SJSA1 (cell line): ENCODE results near the gene HERPUD2. TPM values are rescaled to one million over a fixed set of nuclear protein-coding genes. Genes with fewer than 3 reads are reported as not detected.

ENCODE experiments used
- DNase-seq, 2 experiments: peaks; one replicate each; pipeline ENCODE4 v3.0.0-alpha.2; 2015 to 2020; ENCODE audit warnings: low spot score in 2 of 2, low read depth in 1 of 2
- H3K27ac ChIP-seq: fragments of 250-450 bp; sonication (Bioruptor Pico); 2 replicates; pipeline ENCODE4 v1.5.1; 2020; ENCODE audit warnings: mild to moderate bottlenecking, moderate library complexity
- H3K27me3 ChIP-seq: fragments of 250-450 bp; sonication (Bioruptor Pico); replicated peaks from 2 replicates; pipeline ENCODE4 v1.5.1; 2020; ENCODE audit warnings: mild to moderate bottlenecking, moderate library complexity
- H3K36me3 ChIP-seq: fragments of 250-450 bp; sonication (Bioruptor Pico); 2 replicates; pipeline ENCODE4 v1.5.1; 2020; ENCODE audit warnings: mild to moderate bottlenecking
- H3K4me1 ChIP-seq: fragments of 250-450 bp; sonication (Bioruptor Pico); replicated peaks from 2 replicates; pipeline ENCODE4 v1.6.1; 2021; ENCODE audit warnings: mild to moderate bottlenecking
- H3K4me3 ChIP-seq: fragments of 250-450 bp; sonication (Bioruptor Pico); 2 replicates; pipeline ENCODE4 v1.5.1; 2020; ENCODE audit warnings: mild to moderate bottlenecking
- H3K9me3 ChIP-seq: fragments of 250-450 bp; sonication (Bioruptor Pico); replicated peaks from 2 replicates; pipeline ENCODE4 v1.5.1; 2020; ENCODE audit warnings: mild to moderate bottlenecking
- total RNA-seq: library from RNA; depleted of rRNA; stranded (reverse); fragments of >200 nt; shearing (Covaris generic); gene quantifications from 2 replicates; pipeline ENCODE4 v1.2.3, GENCODE V29; 2014

HERPUD2 gene
- total RNA-seq, 1 experiment from 2014 or later = 13.2 TPM

DNA sequence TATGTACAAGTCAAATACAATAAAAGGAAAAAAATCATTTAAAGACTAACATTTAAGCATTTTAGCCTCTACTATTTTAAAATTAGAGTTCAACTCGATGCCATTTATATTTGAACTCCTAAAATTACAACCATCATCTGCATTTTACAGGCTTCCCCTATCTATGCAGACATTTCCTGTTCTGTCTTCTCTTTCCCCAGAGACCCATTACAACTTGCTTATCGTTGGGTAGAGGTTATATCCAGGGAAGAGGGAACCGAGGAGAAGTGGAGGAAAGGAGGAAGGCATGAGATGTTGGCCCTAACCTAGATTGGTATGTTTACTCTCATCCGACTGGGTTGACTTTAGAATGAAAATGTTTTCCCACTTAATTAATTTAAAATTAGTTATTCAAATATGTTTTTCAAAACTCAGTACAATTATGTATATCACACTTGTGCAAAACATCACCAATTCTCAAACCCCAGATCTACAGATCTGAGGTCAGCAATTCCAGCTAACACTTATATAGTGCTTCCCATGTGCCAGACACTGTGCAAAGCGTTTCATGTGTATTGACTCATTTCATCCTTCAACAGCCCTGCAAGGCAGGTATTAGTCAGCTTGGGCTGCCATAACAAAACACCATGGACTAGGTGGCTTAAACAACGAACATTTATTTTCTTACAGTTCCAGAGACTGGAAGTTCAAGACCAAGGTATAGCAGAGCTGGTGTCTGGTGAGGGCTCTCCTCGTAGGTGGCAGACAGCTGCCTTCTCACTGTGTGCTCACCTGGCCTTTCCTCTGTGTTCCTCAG is 27.3 kb upstream of the HERPUD2 start:
- H3K4me1 ChIP-seq = no peaks in the 10 kb centered on the region
- no peak overlapping the region for H3K27ac ChIP-seq
- H3K36me3 ChIP-seq = no peaks in the 10 kb centered on the region
- no peaks in the 10 kb centered on the region for H3K9me3 ChIP-seq
- H3K4me3 ChIP-seq = no peak overlapping the region
- 0 out of 2 replicates have a peak, but pooled peaks cover 3% of the 10 kb centered on the region for H3K27me3 ChIP-seq
- no peak for DNase-seq

DNA sequence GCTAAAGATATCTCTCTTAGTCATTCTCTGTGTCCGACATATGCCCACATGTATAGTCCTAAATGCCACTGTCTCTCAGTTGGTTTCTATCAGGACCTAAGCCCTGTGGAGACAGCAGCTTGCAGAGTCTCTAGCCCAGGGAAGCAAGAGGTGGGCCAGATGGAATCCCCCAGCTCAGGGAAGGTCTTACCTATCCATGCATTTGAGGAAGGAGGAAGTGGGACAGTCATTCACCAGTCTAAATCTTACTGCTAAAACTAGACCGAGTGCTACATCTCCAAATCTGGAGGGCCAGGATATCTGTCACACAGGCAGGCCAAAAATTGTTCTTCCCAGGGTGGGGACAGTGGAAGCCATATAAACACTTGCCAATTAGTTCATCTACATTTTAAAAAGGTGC is 26.4 kb upstream of the HERPUD2 start:
- Histone ChIP-seq H3K9me3 (no peaks in the 10 kb centered on the region), H3K27ac (no peak overlapping the region), H3K4me1 (0 out of 2 replicates have a peak, but pooled peaks cover 1% of the 10 kb centered on the region), H3K27me3 (peaks cover 3% of the 10 kb centered on the region; the same call in 1 of the 2 replicates), H3K36me3 (no peaks in the 10 kb centered on the region), H3K4me3 (no peak overlapping the region)
- DNase-seq = no peak

DNA sequence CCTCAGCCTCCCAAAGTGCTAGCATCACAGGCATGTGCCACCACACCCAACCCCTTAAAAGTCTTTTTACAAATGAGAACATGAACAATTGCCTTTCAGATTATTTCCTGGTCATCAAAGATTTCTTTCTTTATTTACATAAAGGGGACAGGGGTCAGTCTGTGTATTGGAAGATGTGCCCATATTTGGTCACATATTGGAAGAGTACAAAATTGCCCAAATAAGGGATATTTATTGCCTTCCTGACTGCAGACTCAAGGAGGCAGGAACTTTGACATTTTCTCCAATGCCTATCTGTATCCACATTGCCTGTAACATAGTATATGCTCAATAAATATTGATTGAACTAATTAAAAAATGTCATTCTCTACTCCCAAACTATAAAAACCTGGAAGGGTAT is 25.9 kb upstream of the HERPUD2 start:
- Histone ChIP-seq H3K4me1 (0 out of 2 replicates have a peak, but pooled peaks cover 5% of the 10 kb centered on the region), H3K27ac (no peak overlapping the region), H3K4me3 (no peak overlapping the region), H3K36me3 (no peaks in the 10 kb centered on the region), H3K9me3 (no peaks in the 10 kb centered on the region), H3K27me3 (peaks cover 3% of the 10 kb centered on the region; the same call in 1 of the 2 replicates)
- no peak for DNase-seq

DNA sequence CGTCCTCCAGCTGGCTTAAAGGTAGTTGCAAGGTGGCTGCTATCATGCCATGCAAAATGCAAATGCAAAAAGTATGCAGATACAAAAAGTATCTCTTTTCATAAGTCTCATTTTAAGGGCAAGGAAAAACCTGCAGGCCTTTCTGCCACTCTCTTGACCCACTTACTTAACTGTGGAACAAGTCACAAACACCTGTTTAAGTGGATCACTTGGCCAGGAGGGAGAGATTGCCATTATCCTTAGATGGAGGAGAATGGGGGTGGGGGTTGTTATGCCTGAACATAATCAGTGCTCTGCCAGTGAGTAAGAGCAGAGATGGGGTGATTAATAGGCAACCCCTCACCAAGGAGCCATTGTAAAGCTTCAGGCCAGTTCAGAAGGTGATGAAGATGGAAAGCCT is 25.1 kb upstream of the HERPUD2 start:
- Histone ChIP-seq H3K4me3 (no peak overlapping the region), H3K4me1 (0 out of 2 replicates have a peak, but pooled peaks cover 5% of the 10 kb centered on the region), H3K27ac (no peak overlapping the region), H3K9me3 (no peaks in the 10 kb centered on the region), H3K36me3 (no peaks in the 10 kb centered on the region), H3K27me3 (peaks cover 3% of the 10 kb centered on the region; the same call in 1 of the 2 replicates)
- no peak for DNase-seq

DNA sequence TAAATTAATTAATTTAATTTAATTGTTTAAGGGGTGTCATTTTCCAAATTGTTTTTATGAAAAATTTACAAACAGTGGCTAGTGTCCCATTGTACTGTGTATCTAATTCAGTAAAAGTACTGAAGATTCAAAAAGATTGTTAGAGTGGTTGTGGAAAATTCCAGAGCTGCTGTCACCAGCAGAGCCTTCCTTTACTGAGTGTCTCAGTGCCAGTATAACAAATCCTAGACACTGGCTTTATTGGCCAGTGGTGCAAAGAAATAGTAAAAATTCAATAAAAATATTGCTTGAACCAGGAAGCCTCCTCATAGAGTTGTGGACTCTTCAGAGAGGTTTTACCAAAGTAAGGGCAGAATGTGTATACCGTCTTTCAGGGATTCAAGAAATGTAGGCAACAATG is 23.1 kb upstream of the HERPUD2 start:
- peaks cover 3% of the 10 kb centered on the region; the same call in 1 of the 2 replicates for H3K27me3 ChIP-seq
- DNase-seq = no peak
- no peak overlapping the region for H3K4me3 ChIP-seq

DNA sequence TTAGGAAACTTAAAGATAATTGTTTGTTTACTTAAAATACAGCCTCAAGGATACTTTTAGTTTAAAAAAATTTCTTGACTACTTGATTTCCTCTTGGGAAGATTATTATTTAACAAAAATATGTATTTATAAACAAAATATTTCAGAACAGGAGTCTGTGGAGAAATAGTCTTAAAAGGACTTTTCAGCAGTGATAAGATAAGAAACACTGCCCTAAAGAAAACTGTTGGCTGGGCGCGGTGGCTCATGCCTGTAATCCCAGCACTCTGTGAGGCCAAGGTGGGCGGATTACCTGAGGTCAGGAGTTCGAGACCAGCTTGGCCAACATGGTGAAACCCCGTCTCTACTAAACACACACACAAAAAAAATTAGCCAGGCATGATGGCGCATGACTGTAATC is 22.6 kb upstream of the HERPUD2 start:
- Histone ChIP-seq H3K27ac (no peak overlapping the region), H3K36me3 (no peaks in the 10 kb centered on the region), H3K4me1 (0 out of 2 replicates have a peak, but pooled peaks cover 5% of the 10 kb centered on the region), H3K4me3 (no peak overlapping the region), H3K9me3 (no peaks in the 10 kb centered on the region), H3K27me3 (peaks cover 3% of the 10 kb centered on the region; the same call in 1 of the 2 replicates)
- no peak for DNase-seq

More for the DNA sequence above, 23.1 kb upstream of the HERPUD2 start:
- Histone ChIP-seq H3K27ac (no peak overlapping the region), H3K4me1 (0 out of 2 replicates have a peak, but pooled peaks cover 5% of the 10 kb centered on the region), H3K9me3 (no peaks in the 10 kb centered on the region), H3K36me3 (no peaks in the 10 kb centered on the region)

DNA sequence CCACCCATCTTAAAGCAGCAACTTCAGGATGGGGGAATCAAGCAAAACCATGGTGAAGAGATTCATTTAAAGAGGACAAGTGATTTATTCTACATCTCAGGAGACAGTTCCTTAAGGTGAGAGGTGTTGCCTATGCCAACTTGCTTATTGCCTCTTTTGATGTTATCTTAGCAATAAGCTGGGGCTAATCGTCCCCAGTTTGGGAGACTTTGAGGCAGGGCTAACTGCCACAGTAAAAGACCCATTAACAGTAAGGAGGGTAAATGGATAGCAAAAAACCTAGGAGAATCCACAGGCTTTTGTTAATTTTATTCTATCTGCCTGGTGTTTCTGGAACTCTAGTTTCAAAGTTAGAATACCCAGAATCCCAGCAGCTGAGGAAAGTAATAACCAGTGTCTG is 22.1 kb upstream of the HERPUD2 start:
- Histone ChIP-seq H3K9me3 (no peaks in the 10 kb centered on the region), H3K36me3 (no peaks in the 10 kb centered on the region), H3K27me3 (peaks cover 3% of the 10 kb centered on the region; the same call in 1 of the 2 replicates), H3K27ac (no peak overlapping the region), H3K4me1 (0 out of 2 replicates have a peak, but pooled peaks cover 5% of the 10 kb centered on the region), H3K4me3 (no peak overlapping the region)
- DNase-seq = no peak

DNA sequence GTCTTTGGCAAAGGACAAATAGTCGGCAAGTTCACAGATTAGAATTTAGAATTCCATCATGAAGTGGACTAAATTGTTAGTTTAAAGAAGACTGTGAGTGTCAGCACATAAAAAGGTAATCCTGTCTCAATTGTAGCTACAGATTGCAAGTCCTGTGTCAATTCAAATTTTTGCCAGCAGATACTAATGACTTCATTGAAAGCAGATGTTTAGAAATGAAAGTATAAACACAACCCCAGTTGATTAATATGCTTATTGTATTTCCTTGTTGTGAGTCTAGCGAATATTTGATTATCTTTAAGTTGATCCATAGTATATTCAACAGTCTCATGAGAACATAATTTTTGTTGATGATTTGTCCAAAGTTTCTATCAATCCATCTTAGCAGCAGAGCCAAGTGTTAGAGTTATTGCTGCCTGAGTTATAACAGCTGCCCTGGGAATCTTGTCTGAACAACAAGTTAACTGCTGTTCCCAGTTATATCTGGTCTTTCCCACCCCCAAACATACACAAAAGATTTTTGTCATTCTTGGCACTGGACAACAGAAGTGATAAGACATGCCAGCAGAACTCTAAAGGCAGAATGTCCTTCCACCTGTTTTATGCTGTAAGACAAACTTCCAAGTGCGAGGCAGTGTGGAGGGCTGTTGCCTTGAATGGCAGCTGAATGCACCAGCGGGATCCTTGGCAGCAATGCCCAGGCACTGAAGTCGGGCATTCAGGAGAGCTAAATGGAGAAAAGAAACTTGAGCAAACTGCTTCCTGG is 21.3 kb upstream of the HERPUD2 start:
- no peak overlapping the region for H3K4me3 ChIP-seq
- H3K4me1 ChIP-seq = 0 out of 2 replicates have a peak, but pooled peaks cover 5% of the 10 kb centered on the region
- no peak overlapping the region for H3K27ac ChIP-seq
- DNase-seq = peak in 1 of 2 experiments; percentile 9
- H3K27me3 ChIP-seq = peaks cover 3% of the 10 kb centered on the region; the same call in 1 of the 2 replicates
- H3K9me3 ChIP-seq = no peaks in the 10 kb centered on the region
- H3K36me3 ChIP-seq = no peaks in the 10 kb centered on the region

DNA sequence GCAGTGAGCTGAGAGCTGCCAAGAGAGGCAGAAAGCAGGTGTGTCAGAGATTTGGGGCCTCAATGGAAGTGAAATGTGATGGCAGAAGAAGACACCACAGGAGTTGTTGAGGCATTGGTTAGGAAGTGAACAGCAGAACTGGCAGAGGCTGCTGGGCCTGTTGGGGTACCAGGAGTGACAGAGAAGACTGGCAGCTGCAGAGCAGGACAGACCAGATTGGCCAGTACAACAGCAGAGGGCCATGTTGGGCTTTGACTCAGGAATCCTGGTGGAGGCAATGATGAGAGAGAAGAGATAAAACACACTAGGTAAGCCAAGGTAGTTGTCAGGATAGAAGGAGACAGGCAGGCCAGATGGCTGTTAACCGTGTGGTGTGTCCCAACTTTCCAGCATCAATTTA is 19.9 kb upstream of the HERPUD2 start:
- no peaks in the 10 kb centered on the region for H3K9me3 ChIP-seq
- H3K4me3 ChIP-seq = no peak overlapping the region
- H3K27me3 ChIP-seq = peaks cover 3% of the 10 kb centered on the region; the same call in 1 of the 2 replicates
- 0 out of 2 replicates have a peak, but pooled peaks cover 5% of the 10 kb centered on the region for H3K4me1 ChIP-seq
- no peaks in the 10 kb centered on the region for H3K36me3 ChIP-seq
- no peak for DNase-seq
- no peak overlapping the region for H3K27ac ChIP-seq

DNA sequence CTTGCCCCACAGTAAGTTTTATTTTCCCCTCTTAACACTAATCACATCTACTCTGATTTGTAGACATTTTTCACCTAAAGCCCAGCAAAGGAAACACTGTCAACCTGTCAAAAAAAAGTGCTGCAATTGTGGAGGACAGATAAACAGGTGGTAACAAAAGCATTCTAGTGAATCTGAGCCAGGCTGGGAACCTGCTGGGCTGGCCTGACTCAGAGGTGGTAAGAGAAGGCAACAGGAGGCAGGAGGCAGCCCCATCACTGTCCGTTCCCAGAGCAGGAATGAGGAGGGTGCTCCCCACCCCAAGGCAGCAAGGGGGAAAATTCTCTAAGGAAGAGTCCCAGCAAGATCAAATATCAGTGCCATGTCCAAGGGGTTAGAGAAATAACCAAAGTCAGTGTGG is 19.5 kb upstream of the HERPUD2 start:
- Histone ChIP-seq H3K27ac (no peak overlapping the region), H3K4me1 (0 out of 2 replicates have a peak, but pooled peaks cover 5% of the 10 kb centered on the region), H3K4me3 (no peak overlapping the region), H3K36me3 (no peaks in the 10 kb centered on the region), H3K9me3 (no peaks in the 10 kb centered on the region), H3K27me3 (peaks cover 3% of the 10 kb centered on the region; the same call in 1 of the 2 replicates)
- DNase-seq = no peak

DNA sequence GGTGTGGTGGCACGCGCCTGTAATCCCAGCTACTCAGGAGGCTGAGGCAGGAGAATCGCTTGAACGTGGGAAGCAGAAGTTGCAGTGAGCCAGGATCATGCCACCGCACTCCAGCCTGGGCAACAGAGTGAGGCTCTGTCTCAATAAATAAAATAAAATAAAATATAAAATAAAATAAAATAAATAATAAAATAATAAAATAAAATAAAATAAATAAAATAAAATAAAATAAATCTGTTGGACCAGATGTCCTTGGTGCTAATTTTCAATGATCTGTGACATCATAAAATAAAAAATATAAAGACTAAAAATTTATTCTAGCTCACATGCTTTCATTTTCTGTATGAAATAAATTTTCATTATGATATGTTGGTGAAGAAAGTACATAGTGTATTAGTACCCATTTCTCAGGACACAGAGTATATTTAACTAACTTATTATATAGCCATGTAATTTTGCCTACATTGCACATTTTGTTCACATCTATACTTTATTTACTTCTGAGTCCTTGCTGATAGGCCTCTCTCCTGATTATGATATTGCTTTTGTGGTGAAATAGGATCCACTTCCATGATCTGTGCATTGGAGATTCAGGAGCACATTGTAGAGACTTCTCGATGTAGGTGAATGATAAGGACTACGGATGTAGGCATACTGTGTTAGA is 17.8 kb upstream of the HERPUD2 start:
- Histone ChIP-seq H3K4me1 (0 out of 2 replicates have a peak, but pooled peaks cover 5% of the 10 kb centered on the region), H3K27me3 (no peaks in the 10 kb centered on the region; the same call in 1 of the 2 replicates), H3K9me3 (no peaks in the 10 kb centered on the region), H3K36me3 (no peaks in the 10 kb centered on the region), H3K4me3 (no peak overlapping the region), H3K27ac (no peak overlapping the region)
- no peak for DNase-seq

DNA sequence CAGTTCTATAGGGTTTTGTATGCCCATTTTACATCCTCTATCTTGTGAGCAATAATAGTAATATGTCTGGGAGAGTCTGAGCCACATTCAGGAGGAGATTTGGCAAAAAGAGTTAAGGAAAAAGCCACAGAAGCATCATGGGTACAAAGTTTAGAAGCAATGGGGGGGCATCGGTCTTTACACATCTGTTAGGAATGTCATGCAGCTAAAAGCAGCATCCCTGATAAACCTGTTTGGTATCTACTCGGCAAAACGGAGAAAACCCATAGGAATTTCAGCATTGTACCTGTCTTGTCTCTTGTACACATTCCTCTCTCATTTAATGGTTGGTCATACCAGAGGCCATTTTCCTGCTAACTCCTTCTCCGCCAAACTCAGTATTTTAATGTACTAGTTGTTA is 12.5 kb upstream of the HERPUD2 start:
- peak in 1 of 2 experiments; percentile 7 for DNase-seq
- no peaks in the 10 kb centered on the region for H3K4me1 ChIP-seq
- H3K9me3 ChIP-seq = no peaks in the 10 kb centered on the region

DNA sequence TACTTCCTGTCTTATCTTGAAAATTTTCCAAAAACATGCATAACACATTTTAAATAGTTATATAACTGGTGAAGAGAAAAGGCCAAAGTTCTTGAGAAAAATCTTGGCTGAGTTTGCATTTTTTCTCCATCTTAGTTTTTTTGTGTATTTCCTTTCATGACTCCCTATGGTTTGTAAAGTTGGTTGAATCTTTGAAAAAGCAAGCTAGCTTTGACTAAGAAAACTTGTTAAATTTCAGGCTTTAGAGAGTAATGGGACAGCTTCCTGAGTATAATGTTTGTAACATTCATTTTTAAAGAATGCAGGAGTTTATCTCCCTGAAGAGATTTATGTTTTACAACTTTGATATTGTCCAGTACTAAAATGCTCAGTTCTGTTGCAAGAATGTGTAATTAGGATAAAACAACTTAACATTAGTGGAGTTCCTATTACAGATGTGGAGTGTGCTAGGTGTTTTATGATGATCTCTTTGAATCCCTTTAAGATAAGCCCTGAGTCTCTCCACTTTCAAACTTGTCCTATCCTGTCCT is 11.1 kb upstream of the HERPUD2 start:
- Histone ChIP-seq H3K27me3 (no peaks in the 10 kb centered on the region), H3K4me3 (no peak overlapping the region), H3K9me3 (no peaks in the 10 kb centered on the region), H3K27ac (no peak overlapping the region), H3K4me1 (no peaks in the 10 kb centered on the region), H3K36me3 (no peaks in the 10 kb centered on the region)
- no peak for DNase-seq

More for the DNA sequence above, 12.5 kb upstream of the HERPUD2 start:
- no peak overlapping the region for H3K4me3 ChIP-seq
- H3K27me3 ChIP-seq = no peaks in the 10 kb centered on the region
- no peak overlapping the region for H3K27ac ChIP-seq
- H3K36me3 ChIP-seq = no peaks in the 10 kb centered on the region
